Activated T-cell treated with anti-CD3 and anti-CD28 coated beads for 24 hours (primary cell): Measurements from ENCODE around the gene SLC26A9.

Source experiments
- DNase-seq: peaks from one replicate; pipeline ENCODE4 v3.0.0-alpha.2; 2020; ENCODE audit warnings: low read depth

The SLC26A9 gene

GRCh38 chr1:205943245-205943644 lies at the start of gene SLC26A9:
TSS of gene SLC26A9 (minus strand) at chr1:205943456. CDS start at chr1:205935820, 7,636 bp downstream.
- no peak for DNase-seq

- no peak for DNase-seq
These were observed 49.1 kb upstream of the SLC26A9 start for GRCh38 chr1:205992218-205992882.

DNA sequence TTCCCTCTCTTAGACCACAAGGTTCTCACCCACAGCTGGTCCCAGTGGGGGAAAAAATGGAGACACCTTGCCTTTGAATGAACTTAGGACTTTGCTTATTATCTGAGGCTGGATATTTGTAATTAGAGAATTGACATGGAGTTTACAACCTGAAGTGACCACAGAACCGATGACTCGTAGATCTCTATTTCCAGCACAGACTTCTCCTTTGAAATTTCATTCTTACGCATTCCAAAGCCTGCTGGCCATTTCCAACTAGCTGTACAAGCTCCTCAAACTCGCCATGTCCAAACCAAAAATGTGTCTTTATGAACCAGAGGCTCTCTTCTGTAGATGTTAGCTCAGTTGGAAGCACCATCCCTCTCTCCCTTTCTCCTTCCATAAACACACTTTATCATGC lies 48.0 kb upstream of the SLC26A9 start:
- DNase-seq, result no peak

DNA sequence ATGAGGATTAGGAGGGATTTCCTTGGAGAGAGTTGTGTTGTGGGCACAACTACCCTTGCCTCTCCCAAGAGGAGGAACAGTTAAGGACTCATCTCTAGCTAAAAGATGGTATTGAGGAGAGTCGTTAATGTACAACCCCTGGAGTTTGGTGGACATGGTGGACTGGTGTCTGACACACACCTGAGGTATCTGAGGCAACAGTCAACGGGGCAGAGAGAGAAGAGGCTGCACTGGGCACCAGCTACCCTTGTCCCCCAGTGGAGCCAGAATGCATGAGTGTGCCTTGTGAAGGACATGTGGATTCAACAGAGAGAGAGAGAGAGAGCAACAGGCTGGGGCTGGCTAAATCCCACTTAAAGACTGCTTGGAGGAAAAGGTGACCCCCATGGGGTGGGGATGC lies 47.0 kb upstream of the SLC26A9 start:
- no peak for DNase-seq

GRCh38 chr1:205989786-205990185 lies 46.5 kb upstream of the SLC26A9 start:
- no peak for DNase-seq

DNA sequence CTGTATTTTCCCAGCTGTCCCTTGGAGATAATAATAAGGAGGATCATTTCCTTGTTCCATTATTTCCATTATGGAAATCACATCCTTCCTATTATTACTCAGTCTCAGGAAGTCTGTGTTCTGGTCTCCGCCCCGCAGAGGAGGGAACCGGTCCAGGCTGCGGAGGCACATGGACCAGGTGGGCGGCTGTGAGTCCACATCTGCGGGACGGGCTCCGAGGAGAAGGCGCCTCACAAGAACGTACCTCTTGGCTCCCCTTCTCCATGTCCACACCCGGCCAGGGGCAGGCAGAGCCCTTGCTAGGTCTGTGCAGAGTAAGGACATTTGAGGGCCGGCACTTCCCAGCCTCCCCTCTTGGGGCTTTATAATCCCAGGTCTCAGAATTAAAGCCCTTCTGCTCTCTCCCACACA lies 45.3 kb upstream of the SLC26A9 start:
- DNase-seq, result no peak

- no peak for DNase-seq
These were observed 43.6 kb upstream of the SLC26A9 start for GRCh38 chr1:205986861-205987260.

DNA sequence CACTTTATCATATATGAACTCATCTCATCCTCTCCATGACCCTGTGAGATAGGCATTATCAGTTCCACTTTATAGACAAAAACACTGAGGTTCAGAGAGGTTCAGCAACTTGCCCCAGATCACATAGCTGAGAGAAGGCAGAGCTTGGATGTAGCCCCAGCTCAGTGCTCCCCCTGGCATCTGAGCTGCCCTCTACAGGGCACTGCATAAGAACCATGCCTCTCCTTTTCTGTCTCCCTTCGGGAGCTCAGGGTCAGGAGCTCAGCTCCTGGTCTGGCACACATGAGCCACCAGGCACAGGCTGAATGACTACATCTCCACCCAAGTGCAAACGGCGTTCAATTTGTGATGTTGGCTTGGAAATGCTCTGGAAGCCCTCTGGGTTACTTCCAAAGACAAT lies 43.0 kb upstream of the SLC26A9 start:
- DNase-seq, result no peak

- DNase-seq, result no peak
These were observed 42.2 kb upstream of the SLC26A9 start for GRCh38 chr1:205985330-205986005.

GRCh38 chr1:205983925-205984725 lies 40.9 kb upstream of the SLC26A9 start:
- DNase-seq, result no peak

GRCh38 chr1:205981257-205981656 lies 38.0 kb upstream of the SLC26A9 start:
- no peak for DNase-seq

DNA sequence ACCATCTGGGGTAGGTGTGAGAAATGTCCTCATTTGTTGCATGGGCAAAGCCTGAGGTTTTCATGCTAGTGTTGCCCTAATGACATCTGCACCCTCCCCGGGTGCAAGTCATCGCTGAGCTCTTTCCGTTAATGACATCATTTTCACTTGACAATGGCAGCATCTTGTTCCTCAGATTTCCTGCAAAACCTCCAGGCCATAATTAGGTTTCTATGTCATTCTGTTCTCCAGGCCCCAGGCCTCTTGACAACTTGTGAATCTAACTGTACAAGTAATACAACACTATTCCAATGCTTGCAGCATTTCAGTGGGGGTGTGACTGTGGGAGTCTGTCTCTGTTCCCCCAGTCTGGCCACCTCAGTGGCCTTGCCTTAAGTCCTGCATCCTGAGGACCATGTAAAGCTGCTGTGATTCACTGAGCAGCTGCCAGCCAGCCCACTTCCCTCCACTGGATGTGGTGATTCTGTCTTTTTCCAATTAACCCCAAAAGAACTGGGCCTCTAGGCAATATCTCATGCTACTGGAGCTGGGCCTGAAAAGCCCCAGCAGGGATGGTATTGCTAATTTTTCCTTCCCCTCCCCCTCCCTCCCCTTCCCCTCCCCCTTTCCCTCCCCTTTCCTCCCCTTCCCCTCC lies 37.1 kb upstream of the SLC26A9 start:
- no peak for DNase-seq

- no peak for DNase-seq
These were observed 36.0 kb upstream of the SLC26A9 start for GRCh38 chr1:205979301-205979700.

- no peak for DNase-seq
These were observed 35.4 kb upstream of the SLC26A9 start for GRCh38 chr1:205978676-205979075.

- peak; percentile 66 for DNase-seq
These were observed 34.3 kb upstream of the SLC26A9 start for GRCh38 chr1:205977402-205978014.

DNA sequence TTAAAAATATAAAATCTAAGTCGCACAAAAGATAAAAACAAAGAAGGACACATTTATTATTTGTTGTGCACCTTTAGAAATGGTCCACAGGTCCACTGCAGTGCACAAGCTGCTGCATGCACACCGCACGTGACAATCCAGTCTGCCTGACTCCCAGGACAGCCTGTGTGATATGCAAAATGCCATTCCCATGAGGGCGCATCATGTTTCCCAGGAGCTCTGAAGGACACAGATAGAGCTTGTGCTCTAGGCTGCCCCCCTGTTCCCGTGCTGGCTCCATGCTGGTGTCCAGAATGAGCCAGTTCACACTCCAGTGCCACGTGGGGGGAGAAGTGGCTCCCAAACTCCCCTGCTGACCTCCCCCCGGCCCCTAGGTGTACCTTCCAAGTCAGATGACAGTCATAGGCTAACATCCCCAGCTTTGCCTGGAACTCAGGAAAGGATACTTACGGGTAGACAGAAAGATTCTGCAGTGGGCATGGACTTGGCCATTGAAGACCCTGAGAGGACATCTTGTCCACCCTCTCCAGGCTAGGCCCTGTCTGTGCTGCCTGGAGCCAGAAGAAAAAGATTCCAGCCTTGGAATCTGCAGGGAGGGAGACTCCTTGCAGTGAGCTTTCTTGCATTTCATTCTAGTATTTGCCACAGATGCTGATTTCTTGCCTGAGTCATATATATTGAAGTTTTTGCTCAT lies 33.6 kb upstream of the SLC26A9 start:
- no peak for DNase-seq

DNA sequence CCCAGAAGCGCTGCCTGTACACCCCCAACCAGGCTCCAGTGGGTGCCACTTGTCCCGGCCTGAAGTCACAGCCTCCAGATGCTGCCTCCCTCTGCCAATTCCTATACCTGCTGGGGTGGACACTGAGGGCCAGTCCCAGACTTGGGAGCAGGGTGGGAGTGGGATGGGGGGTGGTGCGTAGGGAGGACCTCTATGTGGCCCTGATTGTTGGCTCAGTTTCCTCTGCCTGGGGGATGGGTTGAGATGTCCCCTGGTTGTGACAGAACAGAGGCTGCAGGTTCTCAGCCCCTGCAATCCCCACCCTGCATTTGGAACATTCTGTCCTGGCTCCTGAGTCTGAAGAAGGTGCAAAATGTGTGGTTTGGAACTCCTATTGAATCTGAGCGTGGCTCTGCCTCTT lies 32.8 kb upstream of the SLC26A9 start:
- no peak for DNase-seq

GRCh38 chr1:205975387-205975998 lies 32.2 kb upstream of the SLC26A9 start:
- no peak for DNase-seq

- no peak for DNase-seq
These were observed 31.5 kb upstream of the SLC26A9 start for GRCh38 chr1:205974712-205975111.

GRCh38 chr1:205973377-205974232 lies 30.3 kb upstream of the SLC26A9 start:
- DNase-seq, result no peak
